HG02970 (cell line): ENCODE measurements around the gene FOXD3.

Source experiments
- ATAC-seq: cut with Tn5 transposase; IDR thresholded peaks from one replicate; pipeline ENCODE4 v1.9.1; 2021; ENCODE audit warnings: mild to moderate bottlenecking, moderate library complexity, moderate number of reproducible peaks; ENCODE audit not compliant: unreplicated experiment, low FRiP score

Gene FOXD3

DNA sequence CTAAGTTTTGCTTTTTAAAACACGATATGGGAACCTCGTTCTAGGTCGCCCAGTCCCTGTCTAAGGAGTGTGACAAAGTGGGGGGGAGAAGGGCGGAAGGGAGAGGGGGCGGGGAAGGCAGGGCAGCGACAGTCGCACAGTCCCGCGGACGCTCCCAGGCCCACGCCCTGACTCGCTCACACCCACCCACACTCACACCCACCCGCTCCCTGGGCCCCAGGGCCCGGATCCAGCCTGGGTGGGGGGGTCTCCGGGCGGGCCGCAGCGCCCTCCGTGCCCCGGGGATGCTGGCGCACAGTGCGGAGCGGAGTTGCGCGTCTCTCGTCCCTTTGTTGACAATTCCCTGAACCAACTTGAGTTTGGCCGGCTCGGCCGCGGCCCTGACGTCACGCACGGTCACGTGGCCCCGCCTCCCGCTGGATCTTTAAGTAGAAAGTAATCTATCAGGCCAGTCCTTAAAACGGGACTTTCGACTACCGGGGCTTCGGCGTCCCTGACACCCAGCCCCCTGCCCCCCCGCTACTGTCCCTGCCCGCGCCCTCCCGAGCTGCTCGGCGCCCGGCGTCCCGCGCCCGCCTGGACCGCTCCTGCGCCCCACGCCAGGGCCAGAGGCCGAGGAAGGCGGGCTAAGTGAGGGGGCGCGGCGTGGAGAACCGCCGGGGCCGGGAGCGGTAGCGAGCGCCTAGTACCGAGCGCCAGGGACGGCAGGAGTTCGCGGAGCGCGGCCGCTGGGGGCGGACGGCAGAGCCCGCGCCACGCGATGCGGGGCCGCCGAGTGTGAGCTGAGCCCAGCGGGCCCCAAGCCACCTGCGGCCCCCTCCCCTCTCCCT lies at the start of gene FOXD3:
Gene FOXD3, plus strand, starts transcription at position 454 of the 830 bp plus-strand sequence. CDS start 492 bp downstream, outside the sequence.
- no peak for ATAC-seq

DNA sequence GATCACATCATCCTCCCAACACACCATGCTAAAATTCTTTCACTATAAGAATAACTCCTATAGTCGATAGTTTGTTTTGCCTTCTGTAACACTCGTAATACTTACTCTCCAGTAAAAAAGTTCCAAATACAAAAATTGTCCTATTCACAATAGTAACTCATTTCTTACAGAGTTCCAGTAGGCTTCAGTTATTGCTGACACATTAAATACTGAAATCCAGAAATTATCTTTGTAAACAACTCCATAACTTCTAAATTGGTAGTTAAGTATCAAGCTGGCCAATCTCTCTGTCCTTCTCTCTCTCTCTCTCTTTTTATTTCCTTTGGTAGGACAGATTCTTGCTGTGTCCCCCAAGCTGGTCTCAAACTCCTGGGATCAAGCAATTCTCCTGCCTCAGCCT lies 49.6 kb upstream of the FOXD3 start:
- ATAC-seq: no peak

DNA sequence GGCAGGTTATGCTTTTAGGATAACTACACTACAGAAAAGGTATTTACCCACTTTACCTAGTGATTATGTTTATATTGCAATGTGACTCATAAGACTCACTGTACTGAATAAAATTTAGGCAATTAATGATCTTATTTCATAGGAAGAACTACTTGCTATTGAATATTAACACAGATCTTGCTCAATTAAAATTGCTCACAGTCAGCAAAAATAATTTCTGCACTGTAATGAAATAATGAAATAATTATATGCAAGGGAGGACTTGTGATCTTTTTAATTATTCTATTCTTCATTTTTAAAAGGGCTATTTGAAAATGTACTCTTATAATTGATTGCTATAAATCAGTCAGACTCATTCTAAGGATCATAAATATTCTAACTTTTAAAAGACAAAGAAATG lies 48.0 kb upstream of the FOXD3 start:
- ATAC-seq: no peak

DNA sequence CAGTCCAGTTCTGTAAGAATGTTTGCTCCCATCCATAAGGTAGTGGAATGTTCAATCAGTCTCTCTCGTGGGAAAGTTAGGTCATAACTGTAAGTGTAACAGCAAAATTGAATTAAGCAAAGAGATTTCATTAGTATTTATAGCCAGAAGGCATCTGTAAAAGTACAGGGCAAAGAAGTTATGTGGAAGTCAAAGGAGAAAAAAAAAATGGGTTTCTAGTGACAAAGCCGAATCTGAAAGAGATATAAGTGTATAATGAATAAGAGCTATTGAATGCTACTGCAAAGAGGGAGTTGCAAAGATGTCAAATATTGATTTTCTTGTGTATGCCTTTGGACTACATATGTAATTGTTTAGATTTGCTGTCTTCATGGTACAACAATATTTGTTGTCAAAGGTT lies 47.4 kb upstream of the FOXD3 start:
- no peak for ATAC-seq

DNA sequence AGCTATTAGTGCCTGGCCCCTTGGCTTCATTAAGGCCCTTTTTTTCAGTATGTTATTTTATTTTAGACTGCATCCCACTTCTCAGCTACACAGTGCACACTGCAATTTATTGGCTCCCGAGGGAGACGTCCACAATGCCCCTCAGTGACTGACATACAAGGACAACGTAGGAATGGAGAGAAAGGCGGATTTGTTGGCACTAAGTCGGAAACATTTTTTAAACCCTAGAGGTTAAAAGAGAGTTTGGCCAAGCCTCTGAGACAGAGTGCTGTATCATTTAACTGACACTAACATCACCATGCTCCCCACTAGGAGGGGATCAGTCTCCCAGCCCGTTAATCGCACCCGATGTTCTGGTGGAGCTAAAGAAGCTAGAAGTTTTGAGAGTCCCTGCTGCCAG lies 45.7 kb upstream of the FOXD3 start:
- ATAC-seq: no peak

DNA sequence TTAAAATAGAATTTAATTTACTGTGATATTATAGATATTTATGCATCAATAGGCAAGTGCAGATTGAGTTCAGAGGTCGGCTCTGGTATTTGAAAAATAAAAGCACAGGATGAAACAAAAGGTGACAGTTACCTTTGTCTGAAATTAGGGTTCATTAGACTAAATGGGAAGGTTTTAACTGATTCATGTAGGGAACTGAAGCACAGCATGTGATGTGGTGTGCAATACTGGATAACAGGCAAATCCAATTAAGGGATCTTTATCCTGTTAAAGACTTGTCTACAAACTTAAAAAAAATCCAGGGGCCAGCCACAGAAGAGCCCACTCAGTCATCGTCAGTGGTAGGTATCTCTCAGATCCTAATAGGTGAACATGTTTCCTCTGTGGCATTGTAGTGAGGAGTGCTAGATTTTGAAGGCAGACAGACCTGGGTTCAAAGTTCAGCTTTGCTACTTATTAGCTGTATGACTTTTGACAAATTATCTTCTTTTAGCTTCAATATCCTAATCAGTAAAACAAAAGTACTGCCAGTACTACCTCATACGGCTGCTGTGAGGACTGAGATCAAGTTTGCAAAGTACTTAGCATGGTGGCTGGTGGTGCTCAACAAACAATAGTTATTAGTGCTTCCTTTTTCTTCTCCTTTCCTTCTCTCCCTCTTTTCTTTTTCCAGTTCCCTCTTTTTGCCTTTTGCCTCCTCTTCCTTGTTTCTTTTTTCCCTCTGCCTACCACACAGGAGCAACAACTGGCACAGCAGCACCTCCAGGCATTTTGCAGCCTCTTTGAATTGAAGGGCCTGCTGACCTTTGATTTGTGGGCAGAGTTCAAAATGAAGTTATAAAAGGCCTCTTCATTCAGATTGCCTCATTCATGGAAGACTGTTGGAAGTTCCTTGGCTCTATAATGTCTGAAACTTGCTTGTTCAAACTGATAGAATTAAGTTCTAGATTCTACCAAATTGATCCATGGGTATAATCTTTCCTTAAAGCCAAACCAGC lies 44.9 kb upstream of the FOXD3 start:
- ATAC-seq: no peak

DNA sequence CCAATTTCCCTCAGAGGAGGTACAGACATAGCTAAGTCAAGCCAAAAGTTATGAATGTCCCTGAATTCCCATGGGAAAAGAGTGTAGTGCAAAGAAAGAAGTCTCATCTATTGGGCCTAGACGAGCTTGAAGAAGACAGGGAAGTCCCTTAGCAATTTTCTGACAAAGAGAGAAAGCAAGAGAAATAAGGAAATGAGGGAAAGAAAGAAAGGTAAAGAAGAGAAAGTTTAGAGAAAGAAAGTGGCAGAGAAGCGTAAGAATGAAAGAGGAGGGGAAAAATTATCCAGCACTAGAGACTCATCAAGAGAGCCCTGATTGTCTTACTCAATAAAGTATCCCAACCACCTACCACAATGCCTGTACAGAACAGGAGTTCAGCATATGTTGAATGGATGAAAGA lies 40.6 kb upstream of the FOXD3 start:
- no peak for ATAC-seq

DNA sequence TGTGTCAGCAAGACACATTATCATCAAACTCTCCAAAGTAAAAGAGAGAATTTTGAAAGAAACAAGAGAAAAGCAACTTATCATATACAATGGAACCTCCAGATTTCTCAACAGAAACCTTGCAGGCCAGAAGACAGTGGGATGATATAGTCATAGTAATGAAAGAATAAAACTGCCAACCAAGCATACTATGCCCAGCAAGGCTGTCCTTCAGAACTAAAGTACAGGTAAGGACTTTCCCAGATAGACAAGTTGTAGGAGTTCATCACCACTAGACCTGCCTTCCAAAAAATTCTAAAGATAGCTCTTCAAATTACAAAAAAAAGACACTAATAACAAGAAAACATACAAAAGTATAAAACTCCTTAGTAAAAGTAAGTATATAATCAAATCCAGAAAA lies 33.2 kb upstream of the FOXD3 start:
- ATAC-seq: no peak

DNA sequence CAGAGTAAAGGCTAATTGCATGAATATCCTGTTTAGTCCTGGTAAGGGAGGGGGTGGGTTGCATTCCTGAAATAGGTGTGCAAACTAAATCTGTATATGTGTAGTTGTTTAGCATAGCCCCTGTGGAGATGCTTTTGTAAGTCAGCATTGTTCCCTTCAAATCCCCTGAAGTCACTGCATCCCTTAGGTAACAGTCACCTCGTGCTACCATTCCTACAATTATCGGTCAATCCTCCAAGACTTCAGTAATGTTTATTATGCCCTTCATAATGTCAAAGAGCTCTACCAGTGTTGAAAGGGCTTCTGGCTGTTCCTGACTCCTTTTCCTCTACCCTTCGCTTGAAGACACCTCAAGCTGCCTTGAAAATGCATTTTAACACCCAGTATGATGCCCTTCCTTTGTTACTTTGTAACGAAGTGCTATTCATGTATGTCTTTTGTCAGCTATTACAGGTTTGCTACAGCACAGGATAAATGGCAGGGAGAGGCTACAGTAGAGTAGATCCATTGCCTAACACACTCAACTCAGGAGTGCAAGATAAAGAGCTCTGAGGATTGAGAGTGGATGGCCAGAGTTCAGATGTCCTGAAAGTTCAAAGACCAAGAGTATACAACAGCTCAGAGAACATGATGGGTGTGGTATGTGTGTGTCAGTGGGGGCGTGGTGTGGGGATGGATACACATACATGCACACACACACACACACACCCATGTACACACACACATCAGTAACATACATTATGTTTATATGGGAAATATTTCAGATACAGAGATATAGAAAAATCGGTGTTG lies 27.4 kb upstream of the FOXD3 start:
- no peak for ATAC-seq

DNA sequence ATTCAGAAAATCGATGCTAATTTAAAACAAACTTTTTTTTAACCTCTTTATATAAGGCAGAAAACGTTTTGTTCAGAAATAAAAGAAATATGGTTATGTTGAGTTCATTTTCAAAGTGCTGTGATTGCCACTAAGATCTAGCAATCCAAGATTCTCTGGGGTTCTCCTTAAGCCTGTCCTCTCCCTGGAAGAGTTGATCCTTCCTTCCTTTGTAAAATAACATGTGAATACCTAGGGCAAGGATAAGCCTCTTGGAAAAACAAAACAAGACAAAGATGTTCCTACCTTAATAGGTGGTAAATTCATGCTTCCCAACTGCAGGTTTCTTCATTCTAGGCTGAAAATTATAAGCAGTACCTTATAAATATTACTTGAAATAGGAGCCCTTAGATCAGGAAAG lies 18.0 kb upstream of the FOXD3 start:
- no peak for ATAC-seq

DNA sequence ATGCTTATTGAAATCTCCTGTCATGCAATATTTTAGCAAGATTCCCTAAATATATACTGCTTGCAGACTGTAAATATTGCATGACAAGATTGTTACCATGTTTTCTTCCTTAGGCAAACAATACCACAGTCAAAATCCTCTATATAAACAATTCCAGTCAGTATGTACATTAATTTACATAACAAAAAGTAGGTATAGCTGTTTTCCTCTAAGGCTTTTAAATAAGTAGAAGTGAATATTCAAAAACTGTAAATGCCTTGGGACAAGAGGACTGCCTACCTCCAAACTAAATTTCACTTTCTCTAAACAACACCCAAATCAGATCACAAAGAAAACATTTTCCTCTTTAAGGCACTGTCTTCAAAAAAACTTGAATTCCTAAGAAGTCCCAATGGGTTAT lies 17.3 kb upstream of the FOXD3 start:
- no peak for ATAC-seq

DNA sequence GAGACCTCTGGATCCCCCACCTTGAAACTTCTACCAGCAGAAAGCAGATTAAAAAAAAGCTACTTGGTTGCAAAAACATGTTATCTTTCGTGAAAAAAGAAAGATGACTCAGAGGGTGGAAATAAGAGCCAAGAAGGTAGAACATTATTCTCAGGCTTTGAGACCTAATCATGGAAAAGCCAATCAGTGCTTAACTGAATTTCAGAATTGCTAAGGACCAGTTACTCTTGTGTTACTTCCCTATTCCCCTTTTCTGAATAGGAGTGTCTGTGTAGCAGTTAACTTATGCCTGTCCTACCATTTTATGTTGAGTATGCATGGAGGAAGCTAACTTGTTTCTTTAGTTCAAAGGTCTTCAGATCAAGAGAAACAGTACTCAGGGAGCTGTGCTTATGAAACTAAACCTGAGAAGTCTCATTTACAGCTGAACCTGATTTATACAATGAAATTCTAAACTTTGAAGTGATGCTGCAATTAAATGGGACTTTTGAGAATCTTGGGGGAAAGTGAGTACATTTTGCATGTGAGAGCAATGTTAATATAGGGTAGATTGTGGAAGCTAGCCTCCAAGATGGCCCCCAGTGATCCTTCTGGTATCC lies 15.1 kb upstream of the FOXD3 start:
- ATAC-seq: no peak

DNA sequence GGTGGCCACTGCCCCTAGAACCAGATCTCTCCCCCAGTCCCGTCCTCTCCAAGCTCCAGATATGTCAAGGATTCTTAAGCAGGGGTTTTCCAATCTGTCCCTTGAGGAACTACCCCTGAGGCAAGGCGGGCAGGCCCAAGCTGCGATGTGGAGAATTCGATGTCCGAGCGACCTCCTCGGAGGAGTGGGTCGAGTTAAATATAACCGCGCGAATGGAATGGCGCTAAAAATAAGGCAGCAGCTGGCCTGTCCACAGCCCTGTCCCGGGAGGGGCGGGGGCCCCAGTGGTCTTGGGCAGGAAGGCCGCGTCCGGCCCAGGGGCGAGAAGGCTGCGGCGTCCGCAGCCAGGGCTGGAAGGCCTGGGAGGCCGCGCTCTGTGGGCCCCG lies 5.8 kb upstream of the FOXD3 start:
- no peak for ATAC-seq

DNA sequence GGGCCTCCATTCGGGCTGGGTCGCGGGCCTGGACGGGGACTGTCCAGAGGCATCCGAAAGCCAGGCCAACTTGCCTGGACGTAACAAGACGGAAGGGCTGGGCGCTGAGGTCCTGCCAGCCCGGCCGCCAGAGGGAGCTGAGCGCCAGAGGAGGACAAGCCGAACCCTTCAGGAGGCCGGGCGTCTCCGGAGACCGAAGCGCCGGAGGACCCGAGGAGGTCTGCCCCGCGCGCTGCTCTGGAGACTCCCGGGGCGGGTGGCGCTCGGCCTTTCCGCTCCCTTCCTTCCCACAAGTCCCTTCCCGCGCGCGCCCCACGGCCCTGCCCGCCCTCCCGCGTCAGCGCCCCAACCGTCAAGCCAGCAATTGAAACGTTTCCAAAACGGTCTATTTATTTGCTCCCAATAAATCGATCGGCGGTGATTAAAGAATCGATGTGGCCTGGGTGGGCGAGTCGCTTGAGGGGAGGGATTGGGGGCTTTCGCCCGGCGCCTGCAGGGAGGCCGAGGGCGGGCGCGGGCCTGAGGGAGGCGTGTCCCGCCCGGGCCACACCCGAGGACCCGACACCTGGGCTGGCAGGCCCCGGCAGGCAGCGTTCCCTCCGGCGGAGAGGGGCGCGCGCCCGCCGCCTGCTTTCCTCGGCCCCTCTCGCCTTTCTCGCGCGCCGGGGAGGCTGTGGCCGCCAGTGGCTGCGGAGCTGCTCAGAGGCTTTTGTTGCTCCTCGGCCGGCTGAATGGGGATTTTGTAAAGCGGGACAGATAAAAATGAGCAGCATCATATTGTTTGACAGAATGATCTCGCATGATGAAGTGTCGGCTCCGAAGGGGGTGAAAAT lies 5.2 kb upstream of the FOXD3 start:
- ATAC-seq: peak; percentile 76

DNA sequence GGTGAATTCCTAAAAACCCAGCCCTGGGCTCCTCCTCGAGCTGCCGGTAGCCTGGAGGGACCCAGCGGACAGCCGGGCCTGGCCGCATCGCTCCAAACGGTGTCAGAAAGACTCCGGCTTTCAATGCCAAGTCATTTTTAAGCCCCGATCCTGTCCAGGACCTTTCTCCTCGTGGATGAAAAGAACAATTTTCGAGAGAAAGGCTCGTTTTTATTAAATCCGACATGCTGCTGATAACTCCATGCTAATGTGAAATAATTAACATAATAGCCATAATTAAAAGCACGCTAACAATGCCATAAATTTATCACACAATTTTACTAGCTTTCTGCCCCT lies 4.6 kb upstream of the FOXD3 start:
- no peak for ATAC-seq

DNA sequence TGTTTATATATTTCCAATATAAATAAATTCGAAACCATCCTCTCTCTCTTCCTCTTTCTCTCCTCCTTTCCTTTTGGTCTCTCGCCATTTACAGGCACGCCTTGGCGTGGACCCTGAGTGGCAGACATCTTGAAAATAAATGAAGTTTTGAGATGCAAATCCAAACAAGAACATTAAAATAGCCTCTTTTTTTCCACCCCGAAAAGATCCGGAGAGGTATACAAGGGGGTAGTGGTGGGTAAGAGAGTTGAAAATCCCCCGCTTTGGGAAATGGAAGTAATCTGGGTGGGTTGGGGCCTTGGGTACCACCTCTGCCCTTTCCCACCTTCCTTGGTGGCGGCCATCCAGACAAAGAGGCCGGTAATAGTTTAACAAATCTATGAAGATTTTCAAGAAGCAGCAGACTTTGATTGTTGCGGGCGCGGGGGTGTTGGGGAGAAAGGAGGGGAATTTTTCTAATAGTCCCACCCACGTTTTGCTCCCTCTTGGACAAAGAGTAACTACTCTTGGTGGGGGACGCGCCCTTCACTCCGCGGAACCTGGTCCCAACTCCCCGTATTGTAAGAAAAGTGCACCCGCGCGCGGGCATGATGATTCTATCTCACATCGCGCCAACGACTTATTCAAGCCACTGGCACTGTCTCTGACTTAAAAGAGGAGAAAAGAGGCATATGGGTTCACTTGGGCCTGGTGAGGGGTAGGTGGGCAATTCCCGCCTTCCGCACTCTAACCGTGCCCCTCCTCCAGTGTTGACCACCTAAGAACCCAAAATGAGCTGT lies 4.0 kb upstream of the FOXD3 start:
- no peak for ATAC-seq

DNA sequence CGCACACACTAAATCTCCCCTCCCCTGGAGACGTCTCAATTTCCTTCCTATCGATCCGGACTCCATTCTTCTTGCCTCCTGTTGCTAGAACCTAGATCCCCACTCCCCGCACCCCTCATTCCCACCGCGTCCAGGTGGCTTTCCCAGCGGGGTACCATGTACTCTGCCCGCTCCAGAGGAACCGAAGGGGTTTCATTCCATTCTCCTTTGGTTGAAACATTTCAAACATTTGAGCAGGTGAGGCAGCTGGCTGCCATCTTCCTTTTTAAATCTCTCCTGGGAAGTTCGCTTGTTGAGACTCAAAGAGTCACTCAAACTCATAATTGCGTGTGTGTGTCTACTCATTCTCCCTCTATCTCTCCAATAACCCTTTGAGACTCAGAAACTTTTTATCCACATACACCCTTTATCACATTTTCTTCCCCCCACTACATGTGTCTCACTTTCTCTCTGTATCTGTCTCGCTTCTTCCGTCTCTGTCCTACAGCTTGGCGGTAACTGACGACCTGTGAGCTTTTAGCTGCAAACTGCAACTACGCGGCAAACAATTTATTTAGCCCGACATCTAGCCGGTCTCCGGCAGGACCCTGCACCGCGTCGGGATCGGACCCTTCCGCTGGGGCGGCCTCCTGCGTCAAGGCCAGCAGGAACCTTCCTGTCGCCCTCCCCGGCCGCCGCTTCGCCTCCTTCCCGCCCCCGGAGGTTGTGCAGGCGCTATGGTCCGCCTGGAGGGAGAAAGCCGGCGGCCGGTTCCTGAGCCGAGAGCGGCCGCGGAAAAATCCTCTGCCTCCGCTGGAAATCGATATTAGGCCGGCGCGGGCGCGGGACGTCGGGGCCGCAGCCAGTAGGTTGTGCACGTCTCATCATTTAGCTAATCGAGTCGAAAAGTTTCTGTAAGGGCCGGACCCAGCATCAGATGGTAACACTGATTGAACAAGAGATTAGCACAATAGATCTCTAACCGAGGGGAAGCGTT lies 3.0 kb upstream of the FOXD3 start:
- no peak for ATAC-seq
